Thoracic aorta (tissue), 2 donors: Measurements from ENCODE around the gene CRYBB1. TPM values are rescaled to one million over a fixed set of nuclear protein-coding genes. Genes with fewer than 3 reads are reported as not detected.
A peak's percentile ranks its signal among the peaks of the same experiment; 100 is the strongest.

Experiments used
- ATAC-seq: fragments of 150-250 bp; one replicate; pipeline ENCODE4 v1.8.0; 2017; ENCODE audit warnings: low read depth; ENCODE audit not compliant: insufficient number of reproducible peaks, low FRiP score
- DNase-seq: peaks from one replicate; pipeline ENCODE4 v3.0.0-alpha.2; 2020; ENCODE audit warnings: low spot score
- H3K27ac ChIP-seq, 2 donors: fragments of 200-600 bp; sonication (generic); 1 replicate in 1 of 2; 2 replicates in 1 of 2; pipeline ENCODE4 v1.5.1; 2016; ENCODE audit warnings: mild to moderate bottlenecking in 2 of 2, moderate library complexity in 2 of 2
- H3K27me3 ChIP-seq: fragments of 200-600 bp; sonication (generic); replicated peaks from 2 replicates; pipeline ENCODE4 v1.6.0; 2016; ENCODE audit warnings: mild to moderate bottlenecking; ENCODE audit not compliant: insufficient read depth
- H3K36me3 ChIP-seq: fragments of 200-600 bp; sonication (generic); one replicate; pipeline ENCODE4 v1.5.1; 2016
- H3K4me1 ChIP-seq, 2 donors: fragments of 200-600 bp; sonication (generic); 1 replicate in 1 of 2; 2 replicates in 1 of 2; pipeline versions ENCODE4 v1.5.1 to v1.6.0; 2016; ENCODE audit warnings: low read depth in 2 of 2, mild to moderate bottlenecking in 1 of 2; ENCODE audit not compliant: control insufficient read depth in 1 of 2
- H3K4me3 ChIP-seq: fragments of 200-600 bp; sonication (generic); 2 replicates; pipeline ENCODE4 v1.5.1; 2016; ENCODE audit warnings: mild to moderate bottlenecking
- H3K9me3 ChIP-seq: fragments of 200-600 bp; sonication (generic); 2 replicates; pipeline ENCODE4 v1.5.1; 2016
- total RNA-seq, 2 donors: library from RNA; depleted of rRNA; stranded (reverse); fragments of >200 nt; gene quantifications; one replicate each; pipeline versions ENCODE4 v1.1.0 to v1.2.3, GENCODE V29; 2016
- TF ChIP-seq, protein P1 (sequence below): fragments of 200-600 bp; sonication (generic); IDR thresholded peaks from one replicate; pipeline ENCODE4 v1.5.1; 2019; ENCODE audit warnings: antibody characterized with exemption

CRYBB1 gene
- total RNA-seq, 2 donors from 2014 or later, result 0.71 to 2.6 TPM

- no peaks in the 10 kb centered on the region for H3K36me3 ChIP-seq
- no peak for DNase-seq
- no peak for ATAC-seq
- H3K9me3 ChIP-seq, result no peaks in the 10 kb centered on the region
- TF ChIP-seq, protein P1, sequence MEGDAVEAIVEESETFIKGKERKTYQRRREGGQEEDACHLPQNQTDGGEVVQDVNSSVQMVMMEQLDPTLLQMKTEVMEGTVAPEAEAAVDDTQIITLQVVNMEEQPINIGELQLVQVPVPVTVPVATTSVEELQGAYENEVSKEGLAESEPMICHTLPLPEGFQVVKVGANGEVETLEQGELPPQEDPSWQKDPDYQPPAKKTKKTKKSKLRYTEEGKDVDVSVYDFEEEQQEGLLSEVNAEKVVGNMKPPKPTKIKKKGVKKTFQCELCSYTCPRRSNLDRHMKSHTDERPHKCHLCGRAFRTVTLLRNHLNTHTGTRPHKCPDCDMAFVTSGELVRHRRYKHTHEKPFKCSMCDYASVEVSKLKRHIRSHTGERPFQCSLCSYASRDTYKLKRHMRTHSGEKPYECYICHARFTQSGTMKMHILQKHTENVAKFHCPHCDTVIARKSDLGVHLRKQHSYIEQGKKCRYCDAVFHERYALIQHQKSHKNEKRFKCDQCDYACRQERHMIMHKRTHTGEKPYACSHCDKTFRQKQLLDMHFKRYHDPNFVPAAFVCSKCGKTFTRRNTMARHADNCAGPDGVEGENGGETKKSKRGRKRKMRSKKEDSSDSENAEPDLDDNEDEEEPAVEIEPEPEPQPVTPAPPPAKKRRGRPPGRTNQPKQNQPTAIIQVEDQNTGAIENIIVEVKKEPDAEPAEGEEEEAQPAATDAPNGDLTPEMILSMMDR, result no peak
- H3K27me3 ChIP-seq, result no peaks in the 10 kb centered on the region
- peaks cover 18 to 29% of the 10 kb centered on the region in 2 donors for H3K4me1 ChIP-seq
- H3K4me3 ChIP-seq, result peak overlapping the region; percentile 99
- H3K27ac ChIP-seq, result peak overlapping the region; percentile 50 to 59
These were observed 28.4 kb downstream of the CRYBB1 start for GRCh38 chr22:26589367-26589844.

DNA sequence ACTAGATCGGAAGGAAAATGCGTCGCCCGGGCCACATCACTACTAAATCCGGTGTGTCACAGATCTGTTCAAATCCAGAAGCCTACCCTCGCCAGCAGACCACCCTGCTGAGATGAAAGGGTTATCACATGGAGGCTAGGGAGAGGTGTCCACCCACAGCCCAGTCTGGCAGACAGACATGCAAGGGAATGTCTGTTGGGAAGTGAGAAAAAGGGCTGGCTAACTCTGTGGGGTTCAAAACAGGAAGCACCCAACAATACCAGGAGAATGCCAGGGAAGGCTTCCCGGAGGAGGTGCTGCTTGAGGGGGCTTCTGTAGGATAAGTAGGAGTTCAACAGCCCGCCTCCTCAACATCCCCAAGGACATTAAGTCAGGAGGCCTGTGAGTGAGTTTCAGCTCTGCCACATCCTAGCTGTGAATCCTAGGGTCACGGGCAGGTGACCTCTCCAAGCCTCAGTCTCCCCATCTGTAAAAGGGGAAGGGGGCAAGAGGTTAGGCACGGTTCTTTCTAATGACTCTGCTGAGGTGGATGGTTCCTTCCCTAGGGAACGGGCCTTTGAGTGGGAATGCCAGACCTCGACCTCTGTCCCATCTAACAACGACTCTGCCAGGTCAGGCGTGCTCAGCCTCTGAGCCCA, 29.0 kb downstream of the CRYBB1 start:
- no peaks in the 10 kb centered on the region for H3K36me3 ChIP-seq
- no peaks in the 10 kb centered on the region for H3K27me3 ChIP-seq
- DNase-seq (no peak), ATAC-seq (no peak)
- peak overlapping the region in 1 of 2 donors; percentile 50 for H3K27ac ChIP-seq
- peaks cover 18 to 29% of the 10 kb centered on the region in 2 donors for H3K4me1 ChIP-seq
- TF ChIP-seq, protein P1, result no peak
- H3K4me3 ChIP-seq, result peak overlapping the region; percentile 99
- H3K9me3 ChIP-seq, result no peaks in the 10 kb centered on the region

DNA sequence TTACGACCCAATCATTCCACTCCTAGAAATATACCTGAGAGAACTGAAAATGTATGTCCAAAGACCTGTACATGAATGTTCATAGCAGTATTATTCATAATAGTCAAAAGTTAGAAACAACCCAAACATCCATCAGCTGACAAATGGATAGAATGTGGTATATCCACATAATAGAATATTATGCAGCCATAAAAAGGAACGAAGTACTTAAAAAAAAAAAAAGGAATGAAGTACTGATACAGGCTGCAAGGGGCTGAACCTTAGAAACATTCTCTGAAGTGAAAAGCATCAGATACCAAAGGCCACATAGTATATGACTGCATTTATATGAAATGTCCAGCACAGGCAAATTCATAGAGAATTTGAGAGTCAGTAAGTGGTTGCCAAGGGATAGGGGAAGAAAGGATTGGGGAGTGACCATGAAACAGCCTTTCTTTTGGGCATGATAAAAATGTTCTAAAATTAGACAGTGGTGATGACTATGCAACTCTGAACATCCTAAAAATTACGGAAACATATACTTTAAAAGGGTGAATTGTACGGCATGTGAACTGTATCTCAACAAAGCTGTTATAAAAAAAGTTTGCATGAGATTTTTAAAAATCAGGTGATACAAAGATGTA, 29.7 kb downstream of the CRYBB1 start:
- Histone ChIP-seq H3K9me3 (no peaks in the 10 kb centered on the region), H3K36me3 (no peaks in the 10 kb centered on the region), H3K27me3 (no peaks in the 10 kb centered on the region), H3K27ac (no peak overlapping the region), H3K4me1 (peaks cover 18 to 29% of the 10 kb centered on the region in 2 donors), H3K4me3 (peak overlapping the region; percentile 99)
- DNase-seq (no peak), ATAC-seq (no peak)
- TF ChIP-seq, protein P1, result no peak

DNA sequence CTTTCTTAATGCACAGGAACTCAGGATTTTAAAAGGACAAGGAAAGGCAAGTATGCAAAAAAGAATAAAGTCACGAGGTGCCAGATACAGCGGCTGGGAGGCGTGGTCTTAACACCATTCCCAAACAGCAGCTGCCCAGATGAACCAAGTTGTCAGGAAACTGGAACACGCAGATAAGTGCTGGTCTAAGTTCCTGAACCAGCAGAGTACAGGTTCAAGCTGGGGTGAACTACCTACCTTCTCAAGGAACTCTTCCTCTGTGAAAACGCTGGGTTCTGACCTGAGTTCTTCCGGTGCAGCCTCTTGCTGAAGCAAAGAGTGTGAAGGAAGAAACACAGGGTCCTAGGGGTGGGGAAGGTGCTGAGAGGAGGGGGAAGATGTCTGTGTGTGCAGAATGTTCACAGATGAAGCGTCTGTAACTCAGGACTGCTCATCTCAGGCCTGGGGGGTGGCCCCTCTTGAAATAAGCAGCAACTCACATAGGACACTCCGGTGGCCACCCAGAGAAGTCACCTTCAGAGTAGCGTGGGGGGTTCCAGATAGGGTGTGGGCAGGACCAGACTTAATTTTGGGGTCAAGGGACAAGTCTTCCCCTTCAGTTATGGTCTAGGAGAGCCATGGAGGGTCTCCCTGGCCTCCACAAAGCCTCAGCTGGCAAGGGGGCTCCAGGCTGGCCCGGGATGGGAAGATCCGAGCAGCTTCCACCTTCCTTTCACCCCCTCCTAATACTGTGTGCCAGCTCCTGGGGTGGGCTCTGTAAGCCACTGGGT, 31.1 kb downstream of the CRYBB1 start:
- Histone ChIP-seq H3K27me3 (no peaks in the 10 kb centered on the region), H3K27ac (no peak overlapping the region), H3K36me3 (no peaks in the 10 kb centered on the region), H3K9me3 (no peaks in the 10 kb centered on the region), H3K4me3 (no peak overlapping the region), H3K4me1 (peaks cover 18 to 29% of the 10 kb centered on the region in 2 donors)
- DNase-seq, result no peak
- ATAC-seq, result no peak
- TF ChIP-seq, protein P1, result no peak
